GM21381 (cell line): ENCODE measurements around the gene PRM2.

ENCODE experiments used
- ATAC-seq: cut with Tn5 transposase; IDR thresholded peaks from one replicate; pipeline ENCODE4 v1.9.1; 2021; ENCODE audit warnings: mild to moderate bottlenecking, moderate library complexity; ENCODE audit not compliant: unreplicated experiment

Gene PRM2, protein sequence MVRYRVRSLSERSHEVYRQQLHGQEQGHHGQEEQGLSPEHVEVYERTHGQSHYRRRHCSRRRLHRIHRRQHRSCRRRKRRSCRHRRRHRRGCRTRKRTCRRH

DNA sequence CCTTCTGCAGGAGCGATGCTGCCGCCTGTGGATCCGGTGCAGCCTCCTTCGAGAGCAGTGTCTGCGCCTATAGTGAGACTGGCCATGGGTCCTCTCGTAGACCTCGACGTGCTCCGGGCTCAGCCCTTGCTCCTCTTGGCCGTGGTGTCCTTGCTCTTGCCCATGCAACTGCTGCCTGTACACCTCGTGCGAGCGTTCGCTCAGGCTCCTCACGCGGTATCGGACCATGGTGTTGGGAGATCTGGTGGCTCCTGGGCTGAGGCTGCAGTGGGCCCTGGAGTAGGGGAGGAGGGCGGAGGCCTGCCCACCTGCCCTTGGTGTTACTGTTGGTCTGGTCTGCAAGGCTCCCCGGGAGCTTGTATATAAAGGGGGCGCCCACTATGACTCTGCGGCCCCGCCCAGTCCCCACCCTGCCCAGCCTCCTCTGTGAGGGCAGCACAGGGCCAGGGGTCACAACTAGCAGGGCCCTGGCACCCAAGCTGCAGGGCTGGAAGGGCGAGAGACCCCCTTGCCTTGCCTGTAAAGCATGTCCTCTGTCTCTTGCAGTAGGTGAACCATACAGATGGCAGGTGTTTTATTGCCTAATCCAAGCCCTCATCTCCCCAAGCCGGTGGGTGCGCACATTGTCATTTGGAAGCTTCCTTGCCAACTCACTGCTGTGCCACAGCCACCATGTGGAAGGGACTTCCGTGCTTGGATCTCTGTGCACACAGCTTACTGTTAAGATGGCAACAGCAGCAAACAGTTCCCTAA is at the start of gene PRM2:
TSS of gene PRM2 (minus strand) at position 338 of the 753 bp plus-strand sequence. CDS start at position 228, 110 bp downstream.
- no peak for ATAC-seq

DNA sequence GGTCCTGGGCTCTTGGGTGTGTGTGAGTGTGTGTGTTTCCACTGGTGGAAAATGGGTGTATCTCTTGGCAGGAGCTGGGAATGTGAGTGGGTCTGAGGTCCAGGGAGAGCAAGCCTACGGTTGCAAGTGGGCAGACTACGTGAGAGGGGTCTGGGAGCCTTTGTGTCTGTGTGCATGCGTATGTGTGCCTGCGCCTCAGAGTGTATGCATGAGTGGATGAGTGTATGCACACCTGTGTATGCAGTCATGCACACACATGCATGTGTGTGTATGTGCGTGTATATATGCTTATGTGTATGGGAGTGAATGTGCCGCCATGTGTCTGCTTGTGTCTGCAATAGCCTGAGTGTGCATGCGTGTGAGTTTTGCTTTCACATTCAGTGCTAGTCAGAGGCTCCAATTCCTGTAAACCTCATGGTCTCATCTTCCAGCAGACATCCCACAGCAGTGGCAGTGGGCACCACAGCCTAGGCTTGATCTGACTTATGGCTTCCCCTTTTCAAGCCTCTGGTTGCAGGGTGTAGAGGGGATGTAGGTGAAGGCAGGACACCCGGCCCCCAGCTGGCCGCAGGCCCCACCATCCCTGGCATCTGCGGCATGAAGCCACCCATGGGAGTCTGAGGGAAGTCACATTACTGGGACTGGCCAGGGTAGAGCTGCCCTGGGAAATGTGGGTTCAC is 49.3 kb upstream of the PRM2 start:
- no peak for ATAC-seq

GRCh38 chr16:11323551-11324336 is 47.5 kb upstream of the PRM2 start:
- ATAC-seq = no peak

- ATAC-seq = no peak
Observed at GRCh38 chr16:11322823-11323222, 46.5 kb upstream of the PRM2 start.

GRCh38 chr16:11321662-11322061 is 45.4 kb upstream of the PRM2 start:
- no peak for ATAC-seq

DNA sequence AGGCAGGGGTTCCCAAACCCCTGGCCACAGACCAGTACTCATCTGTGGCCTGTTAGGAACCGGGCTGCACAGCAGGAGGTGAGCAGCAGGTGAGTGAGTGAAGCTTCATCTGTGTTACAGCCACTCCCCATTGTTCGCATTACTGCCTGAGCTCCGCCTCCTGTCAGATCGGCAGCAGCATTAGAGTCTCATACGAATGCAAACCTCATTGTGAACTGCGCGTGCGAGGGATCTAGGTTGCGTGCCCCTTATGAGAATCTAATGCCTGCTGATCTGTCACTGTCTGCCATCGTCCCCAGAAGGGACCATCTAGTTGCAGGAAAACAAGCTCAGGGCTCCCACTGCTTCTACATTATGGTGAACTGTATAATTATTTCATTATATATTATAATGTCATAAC is 43.9 kb upstream of the PRM2 start:
- ATAC-seq = no peak

- ATAC-seq = no peak
Observed at GRCh38 chr16:11319529-11320146, 43.4 kb upstream of the PRM2 start.

DNA sequence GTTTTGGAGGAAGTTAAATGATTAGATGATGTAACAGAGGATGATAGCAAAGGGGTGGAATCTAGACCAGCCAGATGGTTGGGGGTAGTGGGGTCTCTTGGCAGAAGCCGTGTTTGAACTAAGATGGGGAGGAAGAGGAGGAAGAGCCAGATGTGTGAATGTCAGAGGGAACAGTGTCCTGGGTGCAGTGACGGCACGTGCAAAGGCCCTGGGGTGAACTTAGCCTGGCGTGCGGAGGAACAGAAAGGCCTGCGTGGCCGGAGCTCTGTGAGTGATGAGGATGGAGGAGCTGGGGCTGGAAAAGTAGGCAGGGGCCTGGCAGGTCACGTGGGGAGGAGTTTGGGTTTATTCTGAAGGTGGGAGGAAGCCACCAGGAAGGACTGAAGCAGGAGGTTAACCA is 42.5 kb upstream of the PRM2 start:
- no peak for ATAC-seq

DNA sequence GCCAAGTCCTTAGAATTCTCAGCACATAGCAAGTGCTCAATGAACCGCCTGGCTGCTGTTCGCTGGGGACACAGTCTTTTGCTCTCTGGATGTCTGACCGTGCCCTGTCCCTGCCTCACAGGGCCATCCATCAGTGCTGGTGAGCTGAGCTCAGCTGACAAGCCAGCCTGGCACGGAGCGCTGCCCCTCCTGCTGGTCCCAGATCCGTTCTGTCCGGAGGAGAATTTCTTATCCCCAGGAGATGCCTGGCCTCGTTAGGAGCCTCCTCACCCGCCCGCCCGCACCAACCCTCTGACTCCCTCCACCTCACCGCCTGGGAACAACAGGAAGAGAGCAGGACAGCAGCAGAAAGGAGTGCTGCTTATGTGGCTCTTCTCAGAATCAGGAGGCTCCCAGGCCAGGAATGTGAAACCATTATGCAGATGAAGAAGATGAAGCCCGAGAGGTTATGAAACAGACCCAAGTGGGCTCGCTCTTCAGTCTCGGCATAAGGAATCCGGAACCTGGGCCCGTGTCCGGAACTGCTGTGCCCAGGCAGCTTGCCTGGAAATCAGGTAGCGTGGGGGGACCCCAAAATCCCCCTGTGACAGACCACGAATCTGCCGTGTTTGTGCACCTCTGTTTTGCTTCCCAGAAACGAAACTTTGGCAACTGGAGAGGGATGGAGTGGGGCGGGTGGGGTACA is 40.2 kb upstream of the PRM2 start:
- ATAC-seq = no peak

DNA sequence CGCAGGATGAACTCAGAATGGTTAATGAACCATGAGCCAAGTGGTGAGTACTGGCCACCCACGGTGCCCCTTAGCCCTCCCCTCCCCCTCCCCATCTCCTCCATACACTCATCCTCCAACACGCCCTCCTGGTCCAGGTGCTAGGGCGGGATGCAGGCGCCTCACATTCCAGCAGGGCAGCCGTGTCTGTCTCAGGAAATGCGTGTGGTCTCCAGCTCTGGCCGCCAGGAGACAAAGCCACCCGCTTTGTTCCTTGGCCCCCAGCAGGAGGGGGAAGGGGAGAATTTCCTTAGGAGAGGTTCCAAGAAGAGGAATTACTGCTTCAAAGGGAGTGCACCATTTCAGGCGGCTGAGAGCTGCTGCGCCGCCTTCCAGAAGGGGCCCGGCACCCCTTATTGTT is 39.2 kb upstream of the PRM2 start:
- no peak for ATAC-seq

GRCh38 chr16:11314309-11314894 is 38.1 kb upstream of the PRM2 start:
- ATAC-seq = no peak

GRCh38 chr16:11313493-11314308 is 37.4 kb upstream of the PRM2 start:
- ATAC-seq = no peak

DNA sequence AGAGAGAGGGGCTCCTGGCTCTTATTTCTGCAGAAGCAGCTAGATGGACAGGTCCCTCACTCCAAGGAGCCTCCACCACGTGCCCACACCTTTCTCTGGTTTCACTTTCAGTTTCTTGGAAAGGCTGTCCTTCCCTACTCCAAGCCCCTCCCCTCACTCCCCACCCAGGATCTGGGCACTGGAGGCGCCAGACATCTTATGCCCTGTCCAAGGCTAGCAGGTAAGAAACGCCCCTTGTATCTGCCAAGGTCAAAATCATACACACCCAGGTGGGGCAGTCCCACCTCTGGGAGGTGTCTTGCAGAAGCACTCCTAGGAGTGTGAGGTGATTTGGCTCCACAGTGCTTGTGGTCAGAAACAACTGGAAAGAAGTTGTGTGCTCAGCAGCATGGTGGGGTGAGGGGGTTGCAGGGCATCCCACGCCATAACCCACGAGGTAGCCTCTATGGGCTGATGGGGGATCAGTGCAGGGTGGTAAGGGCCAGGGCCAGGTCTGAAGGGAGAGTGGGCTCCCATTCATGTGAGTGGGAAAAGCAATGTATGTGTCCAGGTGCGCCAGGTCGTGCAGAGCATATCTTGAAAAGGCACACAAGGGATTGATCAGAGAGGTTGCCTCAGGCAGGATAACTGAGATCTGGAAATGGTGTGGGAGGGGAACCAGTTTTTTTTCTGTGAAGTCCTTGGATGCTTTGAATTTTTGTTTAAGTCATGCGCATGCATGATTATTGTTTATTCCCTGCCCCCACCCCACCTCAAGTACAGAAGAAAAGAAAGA is 36.6 kb upstream of the PRM2 start:
- no peak for ATAC-seq

GRCh38 chr16:11310997-11311561 is 34.8 kb upstream of the PRM2 start:
- peak; percentile 35 for ATAC-seq

DNA sequence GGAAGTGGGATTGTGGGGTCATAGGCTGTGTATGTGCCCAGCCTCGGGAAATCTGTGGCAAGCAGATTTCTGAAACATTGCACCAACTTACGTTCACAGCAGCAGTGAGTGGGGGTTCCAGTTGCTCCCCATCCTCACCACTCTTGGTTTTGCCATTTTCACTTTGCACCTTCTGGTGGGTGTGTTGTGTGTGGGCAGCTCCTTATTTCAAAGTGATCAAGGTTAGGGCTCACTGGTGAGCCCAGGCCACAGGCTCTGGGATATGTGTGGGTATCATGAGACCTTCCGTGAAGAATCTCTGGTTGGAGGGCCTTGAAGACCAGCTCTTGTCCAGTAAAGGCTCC is 34.3 kb upstream of the PRM2 start:
- ATAC-seq = no peak

- ATAC-seq = peak; percentile 38
Observed at GRCh38 chr16:11309895-11310633, 33.8 kb upstream of the PRM2 start.

DNA sequence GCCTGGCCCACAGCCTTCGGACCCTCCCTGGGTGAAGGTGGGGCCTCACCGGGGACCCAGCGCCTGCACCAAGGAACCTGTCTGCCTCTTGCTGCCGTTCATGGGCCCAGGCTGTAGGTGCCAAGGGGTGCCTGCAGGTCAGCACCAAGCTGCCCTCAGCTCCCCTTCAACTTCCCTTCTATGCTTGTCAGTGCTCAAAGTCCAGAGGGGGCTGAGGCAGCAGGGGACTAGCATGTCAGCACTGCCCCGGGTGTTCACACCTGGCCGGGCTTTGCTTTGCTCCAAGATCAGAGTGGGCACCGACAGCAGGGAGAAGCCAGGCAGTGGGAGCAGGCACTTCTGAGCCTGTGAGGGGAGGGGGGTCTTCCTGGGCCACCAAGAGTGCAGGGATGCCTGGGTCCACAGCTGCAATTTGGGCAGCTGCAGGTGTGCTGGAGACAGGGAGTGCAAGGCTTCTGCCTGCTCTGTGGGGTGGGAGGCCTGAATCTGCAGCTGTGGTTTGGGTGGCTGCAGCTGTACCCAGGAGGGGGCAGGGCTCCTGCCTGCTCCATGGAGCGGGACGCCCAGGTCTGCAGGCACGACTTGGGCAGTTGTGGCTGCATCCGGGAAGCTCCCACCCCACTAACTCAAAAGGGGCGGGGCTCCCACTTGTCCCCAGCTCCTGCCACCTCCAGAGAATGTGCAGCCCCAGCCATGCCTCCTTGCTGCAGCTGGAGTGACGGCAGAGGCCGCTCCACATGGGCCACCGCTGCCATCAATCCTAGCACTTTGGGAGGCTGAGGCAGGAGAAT is 32.4 kb upstream of the PRM2 start:
- no peak for ATAC-seq
